Lower leg skin (tissue), 3 donors: ENCODE measurements around the gene SEC16A.

ENCODE experiments used
- CTCF ChIP-seq, 3 donors: fragments of 450-650 bp; IDR thresholded peaks; one replicate each; pipeline ENCODE4 v1.5.1; 2016; ENCODE audit warnings: antibody characterized with exemption in 3 of 3, mild to moderate bottlenecking in 3 of 3, moderate library complexity in 2 of 3
- POLR2A ChIP-seq, 2 donors: fragments of 450-650 bp; IDR thresholded peaks; one replicate each; pipeline ENCODE4 v1.6.1; 2016 to 2017; ENCODE audit warnings: antibody characterized with exemption in 2 of 2, mild to moderate bottlenecking in 1 of 2, moderate library complexity in 1 of 2

DNA sequence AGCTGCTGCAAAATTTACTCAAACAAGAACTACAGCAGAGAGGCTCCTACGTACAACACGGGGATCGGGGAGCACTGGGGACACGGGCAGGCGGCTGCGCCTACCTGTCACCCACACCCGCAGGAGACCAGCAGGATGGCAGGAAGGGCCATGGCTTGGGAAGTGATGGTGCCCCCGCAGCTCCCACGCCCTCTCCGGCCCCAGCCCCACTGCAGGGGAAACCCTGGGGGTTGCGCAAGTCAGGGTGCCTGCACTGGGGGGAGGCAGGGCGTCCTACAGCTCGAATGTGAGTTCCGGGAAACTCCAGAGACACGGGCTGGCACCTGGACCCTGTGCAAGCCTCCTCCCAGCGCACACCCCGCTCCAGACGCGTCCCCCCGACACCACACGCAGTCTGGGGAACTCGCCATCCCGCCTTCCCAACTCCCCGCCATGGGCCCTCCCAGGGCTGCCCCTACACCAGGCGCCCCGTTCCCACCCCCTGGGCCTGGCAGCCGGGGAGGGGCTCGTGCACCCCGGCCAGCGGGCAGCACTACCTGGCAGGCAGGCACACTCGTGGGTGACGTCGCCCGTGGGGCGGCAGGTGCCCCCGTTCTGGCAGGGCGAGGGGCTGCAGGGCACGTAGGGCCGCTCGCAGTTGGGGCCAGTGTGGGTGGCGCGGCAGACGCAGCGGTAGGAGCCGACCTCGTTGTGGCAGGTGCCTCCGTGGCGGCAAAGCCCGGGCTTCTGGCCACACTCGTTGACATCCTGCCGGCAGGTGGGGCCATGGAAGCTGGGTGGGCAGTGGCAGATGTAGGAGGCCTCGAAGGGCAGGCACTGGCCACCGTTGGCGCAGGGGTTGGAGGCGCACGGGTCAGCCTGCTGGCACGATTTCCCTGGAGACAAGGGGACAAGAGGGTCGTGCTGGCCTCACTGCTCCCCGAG lies 39.7 kb upstream of the SEC16A start:
- TF ChIP-seq CTCF (IDR thresholded peaks at IDR 0.05), result no peak
- TF ChIP-seq POLR2A (IDR thresholded peaks at IDR 0.05), result no peak
